Neutrophil (primary cell): ENCODE measurements around the gene SPN.
"Not testable (repeated sequence)": the region's sequence is repeated elsewhere in the genome, so short reads cannot be mapped to it uniquely, and the experiment has no call there.

ENCODE experiments used
- H3K27ac ChIP-seq: fragments of 200-600 bp; sonication (generic); 2 replicates; pipeline ENCODE4 v1.5.1; 2016; ENCODE audit warnings: mild to moderate bottlenecking, moderate library complexity
- H3K27me3 ChIP-seq: fragments of 200-600 bp; sonication (generic); 2 replicates; pipeline ENCODE4 v1.6.0; 2016; ENCODE audit warnings: mild to moderate bottlenecking
- H3K36me3 ChIP-seq: fragments of 200-600 bp; sonication (generic); 2 replicates; pipeline ENCODE4 v1.5.1; 2017
- H3K4me1 ChIP-seq, 2 experiments: fragments of 200-600 bp in 1 of 2; sonication (generic) in 1 of 2; 1 replicate in 1 of 2; 2 replicates in 1 of 2; pipeline versions ENCODE4 v1.5.1 to v1.6.1; 2013 to 2016; ENCODE audit warnings: low read depth in 1 of 2, low read length in 1 of 2, mild to moderate bottlenecking in 1 of 2, moderate library complexity in 1 of 2; ENCODE audit not compliant: control insufficient read depth in 1 of 2, insufficient read depth in 1 of 2
- H3K4me3 ChIP-seq, 2 experiments: fragments of 200-600 bp in 1 of 2; sonication (generic) in 1 of 2; 1 replicate in 1 of 2; 2 replicates in 1 of 2; pipeline ENCODE4 v1.5.1; 2013 to 2016; ENCODE audit warnings: low read depth in 1 of 2, low read length in 1 of 2, mild to moderate bottlenecking in 1 of 2, moderate library complexity in 1 of 2
- H3K9me3 ChIP-seq: fragments of 200-600 bp; sonication (generic); 2 replicates; pipeline ENCODE4 v1.5.1; 2016
- CTCF ChIP-seq: fragments of 200-600 bp; sonication (generic); IDR thresholded peaks from 2 replicates; pipeline ENCODE4 v1.5.1; 2016; ENCODE audit warnings: antibody characterized with exemption

Gene SPN

GRCh38 chr16:29628707-29629106 lies 34.3 kb upstream of the SPN start:
- H3K27me3 ChIP-seq, H3K9me3 ChIP-seq, H3K36me3 ChIP-seq, H3K27ac ChIP-seq, H3K4me3 ChIP-seq: not testable (repeated sequence)
- H3K4me1 ChIP-seq: peaks cover 12% of the 10 kb centered on the region in 2 experiments

- H3K27me3 ChIP-seq, H3K4me3 ChIP-seq, H3K36me3 ChIP-seq, H3K9me3 ChIP-seq, H3K27ac ChIP-seq: not testable (repeated sequence)
- peaks cover 12% of the 10 kb centered on the region in 2 experiments for H3K4me1 ChIP-seq
Measured at GRCh38 chr16:29629318-29629717, 33.7 kb upstream of the SPN start.

GRCh38 chr16:29631658-29632057 lies 31.4 kb upstream of the SPN start:
- not testable (repeated sequence) for H3K36me3 ChIP-seq

GRCh38 chr16:29635902-29636301 lies 27.1 kb upstream of the SPN start:
- not testable (repeated sequence) for H3K27ac ChIP-seq

More at GRCh38 chr16:29631658-29632057, 31.4 kb upstream of the SPN start:
- peaks cover 12% of the 10 kb centered on the region in 2 experiments for H3K4me1 ChIP-seq
- not testable (repeated sequence) for H3K9me3 ChIP-seq, H3K4me3 ChIP-seq, H3K27ac ChIP-seq, H3K27me3 ChIP-seq

GRCh38 chr16:29636368-29636767 lies 26.7 kb upstream of the SPN start:
- not testable (repeated sequence) for H3K36me3 ChIP-seq, H3K4me3 ChIP-seq, H3K9me3 ChIP-seq, H3K27ac ChIP-seq, H3K4me1 ChIP-seq, H3K27me3 ChIP-seq

More at GRCh38 chr16:29635902-29636301, 27.1 kb upstream of the SPN start:
- H3K27me3 ChIP-seq, H3K4me1 ChIP-seq, H3K9me3 ChIP-seq, H3K36me3 ChIP-seq, H3K4me3 ChIP-seq: not testable (repeated sequence)

GRCh38 chr16:29638751-29639150 lies 24.3 kb upstream of the SPN start:
- not testable (repeated sequence) for H3K36me3 ChIP-seq, H3K27ac ChIP-seq, H3K4me1 ChIP-seq, H3K9me3 ChIP-seq, H3K4me3 ChIP-seq, H3K27me3 ChIP-seq

- Histone ChIP-seq H3K36me3 (no peaks in the 10 kb centered on the region), H3K27me3 (no peaks in the 10 kb centered on the region), H3K4me3 (no peak overlapping the region), H3K9me3 (no peaks in the 10 kb centered on the region), H3K4me1 (peaks cover 5 to 13% of the 10 kb centered on the region in 2 experiments), H3K27ac (no peak overlapping the region)
- no peak for TF ChIP-seq CTCF
Measured at GRCh38 chr16:29641561-29641960, 21.5 kb upstream of the SPN start.

- H3K4me3 ChIP-seq: no peak overlapping the region
- no peaks in the 10 kb centered on the region for H3K36me3 ChIP-seq
- H3K27ac ChIP-seq: no peak overlapping the region
- peaks cover 5 to 13% of the 10 kb centered on the region in 2 experiments for H3K4me1 ChIP-seq
- no peaks in the 10 kb centered on the region for H3K9me3 ChIP-seq
- no peaks in the 10 kb centered on the region for H3K27me3 ChIP-seq
- TF ChIP-seq CTCF: no peak
Measured at GRCh38 chr16:29643596-29643995, 19.5 kb upstream of the SPN start.

- no peaks in the 10 kb centered on the region for H3K9me3 ChIP-seq
- no peak for TF ChIP-seq CTCF
- no peaks in the 10 kb centered on the region for H3K27me3 ChIP-seq
- no peak overlapping the region for H3K27ac ChIP-seq
- H3K4me1 ChIP-seq: peaks cover 7 to 13% of the 10 kb centered on the region in 2 experiments
- H3K4me3 ChIP-seq: no peak overlapping the region
- no peaks in the 10 kb centered on the region for H3K36me3 ChIP-seq
Measured at GRCh38 chr16:29644338-29644857, 18.6 kb upstream of the SPN start.
